Neutrophil (primary cell): ENCODE results near the gene CHI3L1.

Source experiments
- H3K27ac ChIP-seq: fragments of 200-600 bp; sonication (generic); 2 replicates; pipeline ENCODE4 v1.5.1; 2016; ENCODE audit warnings: mild to moderate bottlenecking, moderate library complexity
- H3K27me3 ChIP-seq: fragments of 200-600 bp; sonication (generic); 2 replicates; pipeline ENCODE4 v1.6.0; 2016; ENCODE audit warnings: mild to moderate bottlenecking
- H3K36me3 ChIP-seq: fragments of 200-600 bp; sonication (generic); 2 replicates; pipeline ENCODE4 v1.5.1; 2017
- H3K4me1 ChIP-seq, 2 experiments: fragments of 200-600 bp in 1 of 2; sonication (generic) in 1 of 2; 1 replicate in 1 of 2; 2 replicates in 1 of 2; pipeline versions ENCODE4 v1.5.1 to v1.6.1; 2013 to 2016; ENCODE audit warnings: low read depth in 1 of 2, low read length in 1 of 2, mild to moderate bottlenecking in 1 of 2, moderate library complexity in 1 of 2; ENCODE audit not compliant: control insufficient read depth in 1 of 2, insufficient read depth in 1 of 2
- H3K4me3 ChIP-seq, 2 experiments: fragments of 200-600 bp in 1 of 2; sonication (generic) in 1 of 2; 1 replicate in 1 of 2; 2 replicates in 1 of 2; pipeline ENCODE4 v1.5.1; 2013 to 2016; ENCODE audit warnings: low read depth in 1 of 2, low read length in 1 of 2, mild to moderate bottlenecking in 1 of 2, moderate library complexity in 1 of 2
- H3K9me3 ChIP-seq: fragments of 200-600 bp; sonication (generic); 2 replicates; pipeline ENCODE4 v1.5.1; 2016
- TF ChIP-seq, protein P1 (sequence below): fragments of 200-600 bp; sonication (generic); IDR thresholded peaks from 2 replicates; pipeline ENCODE4 v1.5.1; 2016; ENCODE audit warnings: antibody characterized with exemption

Gene CHI3L1

GRCh38 chr1:203167026-203167912 is 19.2 kb downstream of the CHI3L1 start:
- Histone ChIP-seq H3K4me3 (no peak overlapping the region), H3K4me1 (peaks cover 3 to 13% of the 10 kb centered on the region in 2 experiments), H3K27ac (no peak overlapping the region), H3K9me3 (no peaks in the 10 kb centered on the region), H3K27me3 (peaks cover 17% of the 10 kb centered on the region), H3K36me3 (no peaks in the 10 kb centered on the region)
- TF ChIP-seq, protein P1, sequence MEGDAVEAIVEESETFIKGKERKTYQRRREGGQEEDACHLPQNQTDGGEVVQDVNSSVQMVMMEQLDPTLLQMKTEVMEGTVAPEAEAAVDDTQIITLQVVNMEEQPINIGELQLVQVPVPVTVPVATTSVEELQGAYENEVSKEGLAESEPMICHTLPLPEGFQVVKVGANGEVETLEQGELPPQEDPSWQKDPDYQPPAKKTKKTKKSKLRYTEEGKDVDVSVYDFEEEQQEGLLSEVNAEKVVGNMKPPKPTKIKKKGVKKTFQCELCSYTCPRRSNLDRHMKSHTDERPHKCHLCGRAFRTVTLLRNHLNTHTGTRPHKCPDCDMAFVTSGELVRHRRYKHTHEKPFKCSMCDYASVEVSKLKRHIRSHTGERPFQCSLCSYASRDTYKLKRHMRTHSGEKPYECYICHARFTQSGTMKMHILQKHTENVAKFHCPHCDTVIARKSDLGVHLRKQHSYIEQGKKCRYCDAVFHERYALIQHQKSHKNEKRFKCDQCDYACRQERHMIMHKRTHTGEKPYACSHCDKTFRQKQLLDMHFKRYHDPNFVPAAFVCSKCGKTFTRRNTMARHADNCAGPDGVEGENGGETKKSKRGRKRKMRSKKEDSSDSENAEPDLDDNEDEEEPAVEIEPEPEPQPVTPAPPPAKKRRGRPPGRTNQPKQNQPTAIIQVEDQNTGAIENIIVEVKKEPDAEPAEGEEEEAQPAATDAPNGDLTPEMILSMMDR, result no peak

- no peak overlapping the region for H3K27ac ChIP-seq
- H3K36me3 ChIP-seq, result no peaks in the 10 kb centered on the region
- H3K4me1 ChIP-seq, result peaks cover 2 to 10% of the 10 kb centered on the region in 2 experiments
- no peaks in the 10 kb centered on the region for H3K9me3 ChIP-seq
- H3K4me3 ChIP-seq, result no peak overlapping the region
- peaks cover 24% of the 10 kb centered on the region for H3K27me3 ChIP-seq
- TF ChIP-seq, protein P1, result no peak
Measured at GRCh38 chr1:203166192-203166940, 20.1 kb downstream of the CHI3L1 start.

DNA sequence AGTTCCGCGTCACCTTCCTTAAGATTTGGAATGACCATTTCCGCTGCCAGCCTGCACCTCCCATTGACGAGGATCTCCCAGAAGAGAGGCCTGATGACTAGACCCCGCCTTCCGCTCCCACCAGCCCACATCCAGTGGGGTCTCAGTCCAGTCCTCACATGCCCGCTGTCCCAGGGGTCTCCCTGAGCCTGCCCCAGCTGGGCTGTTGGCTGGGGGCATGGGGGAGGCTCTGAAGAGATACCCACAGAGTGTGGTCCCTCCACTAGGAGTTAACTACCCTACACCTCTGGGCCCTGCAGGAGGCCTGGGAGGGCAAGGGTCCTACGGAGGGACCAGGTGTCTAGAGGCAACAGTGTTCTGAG is 20.7 kb downstream of the CHI3L1 start:
- H3K36me3 ChIP-seq, result no peaks in the 10 kb centered on the region
- H3K4me1 ChIP-seq, result peaks cover 2 to 10% of the 10 kb centered on the region in 2 experiments
- TF ChIP-seq, protein P1, result no peak
- no peak overlapping the region for H3K4me3 ChIP-seq
- H3K9me3 ChIP-seq, result no peaks in the 10 kb centered on the region
- H3K27ac ChIP-seq, result no peak overlapping the region
- peaks cover 30% of the 10 kb centered on the region for H3K27me3 ChIP-seq

- TF ChIP-seq, protein P1, result no peak
- Histone ChIP-seq H3K36me3 (no peaks in the 10 kb centered on the region), H3K27me3 (peaks cover 34% of the 10 kb centered on the region), H3K4me1 (peaks cover 2 to 10% of the 10 kb centered on the region in 2 experiments), H3K9me3 (no peaks in the 10 kb centered on the region), H3K27ac (no peak overlapping the region), H3K4me3 (no peak overlapping the region)
Measured at GRCh38 chr1:203165101-203165799, 21.3 kb downstream of the CHI3L1 start.

GRCh38 chr1:203163891-203164635 is 22.4 kb downstream of the CHI3L1 start:
- no peak overlapping the region for H3K4me3 ChIP-seq
- H3K27me3 ChIP-seq, result peaks cover 41% of the 10 kb centered on the region

More at GRCh38 chr1:203163891-203164635, 22.4 kb downstream of the CHI3L1 start:
- TF ChIP-seq, protein P1, result no peak
- Histone ChIP-seq H3K4me1 (peaks cover 2 to 10% of the 10 kb centered on the region in 2 experiments), H3K36me3 (no peaks in the 10 kb centered on the region), H3K9me3 (no peaks in the 10 kb centered on the region), H3K27ac (no peak overlapping the region)
